Neural crest cell (in vitro differentiated cells): Measurements from ENCODE around the gene GPR65. TPM values are rescaled to one million over a fixed set of nuclear protein-coding genes. Genes with fewer than 3 reads are reported as not detected.

Experiments used
- DNase-seq: peaks from one replicate; pipeline ENCODE4 v3.0.0; 2021; ENCODE audit warnings: low read depth, mixed read lengths, low spot score
- H3K27ac Mint-ChIP-seq: one replicate; pipeline ENCODE4 v1.8.0; 2021; ENCODE audit warnings: mild to moderate bottlenecking, mixed read lengths; ENCODE audit not compliant: unreplicated experiment
- H3K27me3 Mint-ChIP-seq: 2 replicates; pipeline ENCODE4 v1.8.0; 2021; ENCODE audit warnings: low read depth, mild to moderate bottlenecking, mixed read lengths
- H3K36me3 Mint-ChIP-seq: 2 replicates; pipeline ENCODE4 v1.8.0; 2021; ENCODE audit warnings: low read depth, mild to moderate bottlenecking, mixed read lengths
- H3K4me1 Mint-ChIP-seq: 2 replicates; pipeline ENCODE4 v1.8.0; 2021; ENCODE audit warnings: mixed read lengths
- H3K4me3 Mint-ChIP-seq: one replicate; pipeline ENCODE4 v1.8.0; 2021; ENCODE audit warnings: mild to moderate bottlenecking, mixed read lengths
- H3K9me3 Mint-ChIP-seq: 2 replicates; pipeline ENCODE4 v1.8.0; 2021; ENCODE audit warnings: mixed read lengths
- long read RNA-seq: library from polyadenylated mRNA; unstranded; transcript quantifications from one replicate; pipeline ENCODE4 v2.0.0, GENCODE V29; 2020
- total RNA-seq: library from RNA; stranded (reverse); gene quantifications from 2 replicates; pipeline ENCODE4 v1.2.1, GENCODE V29; 2021
- TF ChIP-seq, protein P1 (sequence below): fragments of 200-600 bp; sonication (generic); conservative IDR thresholded peaks from 2 replicates; pipeline ENCODE4 v1.5.0; 2021; ENCODE audit warnings: antibody characterized with exemption, mild to moderate bottlenecking

The GPR65 gene, protein sequence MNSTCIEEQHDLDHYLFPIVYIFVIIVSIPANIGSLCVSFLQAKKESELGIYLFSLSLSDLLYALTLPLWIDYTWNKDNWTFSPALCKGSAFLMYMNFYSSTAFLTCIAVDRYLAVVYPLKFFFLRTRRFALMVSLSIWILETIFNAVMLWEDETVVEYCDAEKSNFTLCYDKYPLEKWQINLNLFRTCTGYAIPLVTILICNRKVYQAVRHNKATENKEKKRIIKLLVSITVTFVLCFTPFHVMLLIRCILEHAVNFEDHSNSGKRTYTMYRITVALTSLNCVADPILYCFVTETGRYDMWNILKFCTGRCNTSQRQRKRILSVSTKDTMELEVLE
- total RNA-seq, result not detected in 2 replicates
- long read RNA-seq, result 0 reads

DNA sequence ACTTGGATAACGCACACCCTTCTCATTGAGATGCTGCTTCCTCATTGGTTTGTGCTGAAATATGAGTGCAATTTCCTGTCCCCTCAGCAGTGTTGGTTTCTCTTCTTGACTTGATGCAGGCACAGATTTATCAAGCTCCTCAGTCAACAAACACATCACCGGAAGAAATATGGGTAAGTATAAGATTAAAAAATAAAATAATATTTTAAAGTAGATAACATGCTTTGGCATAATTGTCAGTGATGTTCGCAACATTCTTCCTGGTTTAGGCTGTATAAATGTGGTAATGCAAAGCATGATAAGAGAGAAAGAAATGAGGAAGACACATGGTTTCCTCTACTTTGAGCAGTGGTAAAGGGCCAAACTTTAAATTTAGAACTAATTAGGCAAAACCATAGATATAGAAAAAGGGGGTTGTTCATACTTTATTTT, at the start of gene GPR65:
TSS of gene GPR65 (plus strand) at position 86 of the 432 bp plus-strand sequence. CDS start 5,713 bp downstream, outside the sequence.
- Mint-ChIP-seq H3K4me3 (no peak within 1 kb of the TSS), H3K27ac (no peak within 1 kb of the TSS), H3K9me3 (no peaks in the 10 kb centered on the region), H3K36me3 (no peaks in the 10 kb centered on the region), H3K4me1 (no peaks in the 10 kb centered on the region), H3K27me3 (no peaks in the 10 kb centered on the region)
- DNase-seq, result no peak
- TF ChIP-seq, protein P1, sequence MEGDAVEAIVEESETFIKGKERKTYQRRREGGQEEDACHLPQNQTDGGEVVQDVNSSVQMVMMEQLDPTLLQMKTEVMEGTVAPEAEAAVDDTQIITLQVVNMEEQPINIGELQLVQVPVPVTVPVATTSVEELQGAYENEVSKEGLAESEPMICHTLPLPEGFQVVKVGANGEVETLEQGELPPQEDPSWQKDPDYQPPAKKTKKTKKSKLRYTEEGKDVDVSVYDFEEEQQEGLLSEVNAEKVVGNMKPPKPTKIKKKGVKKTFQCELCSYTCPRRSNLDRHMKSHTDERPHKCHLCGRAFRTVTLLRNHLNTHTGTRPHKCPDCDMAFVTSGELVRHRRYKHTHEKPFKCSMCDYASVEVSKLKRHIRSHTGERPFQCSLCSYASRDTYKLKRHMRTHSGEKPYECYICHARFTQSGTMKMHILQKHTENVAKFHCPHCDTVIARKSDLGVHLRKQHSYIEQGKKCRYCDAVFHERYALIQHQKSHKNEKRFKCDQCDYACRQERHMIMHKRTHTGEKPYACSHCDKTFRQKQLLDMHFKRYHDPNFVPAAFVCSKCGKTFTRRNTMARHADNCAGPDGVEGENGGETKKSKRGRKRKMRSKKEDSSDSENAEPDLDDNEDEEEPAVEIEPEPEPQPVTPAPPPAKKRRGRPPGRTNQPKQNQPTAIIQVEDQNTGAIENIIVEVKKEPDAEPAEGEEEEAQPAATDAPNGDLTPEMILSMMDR, result no peak

DNA sequence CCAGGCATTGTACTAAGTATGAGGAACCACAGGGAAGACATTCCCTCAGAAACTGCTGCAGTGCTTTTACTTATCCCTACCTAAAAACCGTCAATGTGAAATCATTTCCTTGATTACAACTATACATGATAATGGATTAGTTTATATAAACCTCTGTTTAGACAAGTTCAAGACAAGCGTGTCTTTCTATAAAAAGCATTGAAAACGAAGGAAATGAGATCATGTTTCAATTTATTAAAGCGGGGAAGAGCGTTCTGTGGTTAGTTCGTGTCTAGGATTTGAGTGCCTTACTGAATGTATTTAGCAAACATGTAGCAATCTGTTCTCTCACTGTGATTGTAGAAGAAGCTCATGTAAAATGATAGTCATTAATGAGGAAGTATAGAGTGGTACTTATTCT, 49.4 kb upstream of the GPR65 start:
- Mint-ChIP-seq H3K27me3 (no peaks in the 10 kb centered on the region), H3K27ac (no peak overlapping the region), H3K9me3 (peaks cover 8% of the 10 kb centered on the region), H3K4me1 (no peaks in the 10 kb centered on the region), H3K36me3 (peaks cover 18% of the 10 kb centered on the region), H3K4me3 (no peak overlapping the region)
- no peak for DNase-seq
- TF ChIP-seq, protein P1, result no peak

DNA sequence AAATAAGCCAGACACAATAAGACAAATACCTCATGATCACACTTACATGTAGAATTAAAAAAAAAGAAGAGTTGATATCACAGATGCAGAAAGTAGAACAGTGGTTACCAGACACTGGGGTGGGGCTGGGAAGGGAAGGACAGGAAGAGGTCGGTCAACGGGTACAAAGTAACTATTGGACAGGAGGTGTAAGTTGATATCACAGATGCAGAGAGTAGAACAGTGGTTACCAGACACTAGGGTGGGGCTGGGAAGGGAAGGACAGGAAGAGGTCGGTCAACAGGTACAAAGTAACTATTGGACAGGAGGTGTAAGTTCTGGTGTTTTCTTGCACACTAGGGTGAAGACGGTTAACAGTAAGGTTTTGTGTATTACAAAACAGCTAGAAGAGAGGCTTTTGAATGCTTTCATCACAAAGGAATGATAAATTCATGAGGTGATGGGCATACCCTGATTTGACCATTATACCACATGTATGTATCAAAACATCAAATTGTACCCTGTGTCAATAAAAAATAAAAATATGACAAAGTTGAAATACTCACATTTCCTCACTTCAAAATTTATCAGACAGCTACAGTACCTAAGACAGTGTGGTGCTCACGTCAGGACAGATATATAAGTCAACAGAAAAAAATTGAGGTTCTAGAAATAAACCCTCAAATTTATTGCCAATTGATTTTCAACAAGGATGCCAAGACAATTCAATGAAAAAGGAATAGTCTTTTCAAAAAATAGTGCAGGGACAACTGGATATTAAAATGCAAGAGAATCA, 44.7 kb upstream of the GPR65 start:
- Mint-ChIP-seq H3K9me3 (peaks cover 11% of the 10 kb centered on the region), H3K27me3 (no peaks in the 10 kb centered on the region), H3K4me3 (no peak overlapping the region), H3K4me1 (no peaks in the 10 kb centered on the region), H3K27ac (no peak overlapping the region), H3K36me3 (peaks cover 38% of the 10 kb centered on the region)
- TF ChIP-seq, protein P1, result no peak
- DNase-seq, result no peak

DNA sequence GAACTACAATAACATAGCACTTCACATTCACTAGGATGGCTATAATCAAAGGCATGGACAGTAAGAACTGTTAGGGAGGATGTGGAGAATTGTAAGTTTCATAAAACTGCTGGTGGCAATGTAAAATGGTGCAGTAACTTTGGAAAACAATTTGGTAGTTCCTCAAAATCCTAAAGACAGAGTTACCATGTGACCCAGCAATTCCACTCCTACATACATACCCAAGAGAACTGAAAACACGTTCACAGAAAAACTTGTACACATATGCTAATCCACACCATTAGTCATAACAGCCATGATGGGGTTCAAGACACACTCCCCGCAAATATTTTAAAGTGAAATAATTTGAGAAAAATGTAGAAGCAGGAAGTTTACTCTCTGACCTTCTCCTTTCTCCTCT, 43.7 kb upstream of the GPR65 start:
- Mint-ChIP-seq H3K4me3 (no peak overlapping the region), H3K4me1 (no peaks in the 10 kb centered on the region), H3K27ac (no peak overlapping the region), H3K36me3 (peaks cover 40% of the 10 kb centered on the region), H3K27me3 (no peaks in the 10 kb centered on the region), H3K9me3 (peaks cover 11% of the 10 kb centered on the region)
- TF ChIP-seq, protein P1, result no peak
- no peak for DNase-seq

DNA sequence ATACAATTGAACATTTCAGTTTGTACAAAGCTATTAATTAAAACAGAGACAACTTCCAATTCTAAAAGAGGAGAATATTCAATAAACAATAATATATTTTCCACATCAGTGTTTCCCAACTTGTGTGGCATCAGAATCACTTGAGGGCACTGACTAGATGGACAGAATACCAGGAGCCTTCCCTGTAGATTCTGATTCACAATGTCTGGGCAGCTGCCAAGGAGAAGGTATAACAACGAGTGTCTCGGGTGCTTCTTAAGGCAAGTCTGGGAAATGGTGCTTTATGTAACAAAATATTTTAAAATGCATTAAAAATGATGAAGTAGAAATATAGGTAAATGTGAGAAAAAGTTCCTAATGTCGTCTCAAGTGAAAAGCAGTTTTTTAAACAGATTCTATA, 38.1 kb upstream of the GPR65 start:
- Mint-ChIP-seq H3K27me3 (no peaks in the 10 kb centered on the region), H3K4me1 (no peaks in the 10 kb centered on the region), H3K36me3 (peaks cover 12% of the 10 kb centered on the region), H3K9me3 (peaks cover 3% of the 10 kb centered on the region), H3K4me3 (no peak overlapping the region), H3K27ac (no peak overlapping the region)
- DNase-seq, result no peak
- TF ChIP-seq, protein P1, result no peak
